Measurements from ENCODE around the gene MXRA8.
"Not testable (repeated sequence)": the region's sequence is repeated elsewhere in the genome, so short reads cannot be mapped to it uniquely, and the experiment has no call there.

MXRA8 gene

GRCh38 chr1:1391225-1391624 is 32.9 kb upstream of the MXRA8 start:
- DNase-seq = no peak

- no peak for DNase-seq
Measured at GRCh38 chr1:1390675-1391074, 32.3 kb upstream of the MXRA8 start.

GRCh38 chr1:1388078-1388472 is 29.7 kb upstream of the MXRA8 start:
- DNase-seq = no peak

- DNase-seq = no peak
Measured at GRCh38 chr1:1387098-1388077, 29.0 kb upstream of the MXRA8 start.

- DNase-seq = no peak
Measured at GRCh38 chr1:1385931-1386330, 27.6 kb upstream of the MXRA8 start.

GRCh38 chr1:1385339-1385738 is 27.0 kb upstream of the MXRA8 start:
- DNase-seq = not testable (repeated sequence)

- no peak for DNase-seq
Measured at GRCh38 chr1:1381294-1381693, 22.9 kb upstream of the MXRA8 start.

- DNase-seq = no peak
Measured at GRCh38 chr1:1380860-1381259, 22.5 kb upstream of the MXRA8 start.

GRCh38 chr1:1377540-1378205 is 19.3 kb upstream of the MXRA8 start:
- no peak for DNase-seq

GRCh38 chr1:1376551-1377226 is 18.3 kb upstream of the MXRA8 start:
- DNase-seq = no peak

- peak; percentile 97 for DNase-seq
Measured at GRCh38 chr1:1374929-1375662, 16.7 kb upstream of the MXRA8 start, which contains the start of gene AURKAIP1. AURKAIP1 (minus strand) TSS chr1:1375207; CDS start chr1:1374756, 451 bp downstream.

GRCh38 chr1:1374589-1374928 is 16.2 kb upstream of the MXRA8 start:
- no peak for DNase-seq

GRCh38 chr1:1373815-1374588 is 15.6 kb upstream of the MXRA8 start:
- no peak for DNase-seq

- no peak for DNase-seq
Measured at GRCh38 chr1:1373051-1373814, 14.9 kb upstream of the MXRA8 start.

- peak; percentile 71 for DNase-seq
Measured at GRCh38 chr1:1371746-1372711, 13.7 kb upstream of the MXRA8 start.

GRCh38 chr1:1371364-1371745 is 13.0 kb upstream of the MXRA8 start:
- DNase-seq = peak; percentile 94

GRCh38 chr1:1370771-1371300 is 12.5 kb upstream of the MXRA8 start:
- no peak for DNase-seq

GRCh38 chr1:1370094-1370493 is 11.7 kb upstream of the MXRA8 start:
- DNase-seq = not testable (repeated sequence)

- DNase-seq = no peak
Measured at GRCh38 chr1:1367315-1367714, 9.0 kb upstream of the MXRA8 start.

GRCh38 chr1:1366699-1367066 is 8.3 kb upstream of the MXRA8 start:
- DNase-seq = no peak

All from central memory CD4-positive, alpha-beta T cell (primary cell).